BLaER1 treated with 17β-estradiol and CSF1 and Interleukin-3, amounts not matched to agents 10 nM and 100 nM (cell line): ENCODE measurements around the gene GSTCD.

Experiments
- H3K27ac ChIP-seq, 11 experiments: shearing (Covaris generic); formaldehyde crosslinking; 2 replicates each; pipeline ENCODE4 v1.8.1; 2022
- H3K27me3 ChIP-seq, 11 experiments: shearing (Covaris generic); formaldehyde crosslinking; 2 replicates each; pipeline ENCODE4 v1.8.1; 2022
- H3K36me3 ChIP-seq, 11 experiments: shearing (Covaris generic); formaldehyde crosslinking; 2 replicates each; pipeline ENCODE4 v1.8.1; 2022
- H3K4me1 ChIP-seq, 10 experiments: shearing (Covaris generic); formaldehyde crosslinking; 2 replicates each; pipeline ENCODE4 v1.8.1; 2022
- H3K4me2 ChIP-seq, 11 experiments: shearing (Covaris generic); formaldehyde crosslinking; 2 replicates each; pipeline ENCODE4 v1.8.1; 2022
- H3K4me3 ChIP-seq, 10 experiments: shearing (Covaris generic); formaldehyde crosslinking; 2 replicates each; pipeline ENCODE4 v1.8.1; 2022
- H3K9ac ChIP-seq, 11 experiments: shearing (Covaris generic); formaldehyde crosslinking; 2 replicates each; pipeline ENCODE4 v1.8.1; 2022
- H3K9me3 ChIP-seq, 11 experiments: shearing (Covaris generic); formaldehyde crosslinking; replicated peaks in 1 of 11; 2 replicates each; pipeline ENCODE4 v1.8.1; 2022
- H4K20me1 ChIP-seq, 11 experiments: shearing (Covaris generic); formaldehyde crosslinking; 2 replicates each; pipeline ENCODE4 v1.8.1; 2022
- Cebpa-rat ChIP-seq, 11 experiments: shearing (Covaris generic); IDR thresholded peaks; 2 replicates each; pipeline ENCODE4 v1.8.1; 2022

The GSTCD gene

DNA sequence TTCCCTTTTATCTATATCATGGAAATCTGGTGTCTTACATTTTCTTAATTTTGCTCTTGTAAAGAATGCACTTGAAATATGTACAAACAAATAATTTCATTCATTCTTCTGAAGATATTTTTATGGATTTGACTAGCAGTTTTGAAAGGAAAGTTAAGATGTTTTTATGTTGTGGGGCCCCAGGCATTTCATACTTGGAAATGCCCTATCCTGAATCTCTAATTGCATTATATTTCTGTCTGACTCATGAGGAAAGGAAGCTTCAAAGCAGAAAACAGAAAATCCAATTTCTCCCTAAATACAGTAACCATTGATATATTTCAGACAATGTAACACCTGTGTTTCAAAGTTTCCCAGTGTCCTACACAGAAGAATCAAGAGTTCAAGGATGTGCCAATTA is 113.5 kb downstream of the GSTCD start:
- Histone ChIP-seq H3K4me3 (no peak overlapping the region), H4K20me1 (no peaks in the 10 kb centered on the region), H3K36me3 (peaks cover 0 to 17% (median 5%) of the 10 kb centered on the region in 11 experiments; a peak in 11 of 22 replicates), H3K27me3 (no peaks in the 10 kb centered on the region), H3K4me2 (no peak overlapping the region), H3K4me1 (no peaks in the 10 kb centered on the region), H3K9ac (no peak overlapping the region), H3K9me3 (no peaks in the 10 kb centered on the region), H3K27ac (no peak overlapping the region)
- TF ChIP-seq Cebpa-rat (IDR thresholded peaks at IDR 0.05), result no peak

DNA sequence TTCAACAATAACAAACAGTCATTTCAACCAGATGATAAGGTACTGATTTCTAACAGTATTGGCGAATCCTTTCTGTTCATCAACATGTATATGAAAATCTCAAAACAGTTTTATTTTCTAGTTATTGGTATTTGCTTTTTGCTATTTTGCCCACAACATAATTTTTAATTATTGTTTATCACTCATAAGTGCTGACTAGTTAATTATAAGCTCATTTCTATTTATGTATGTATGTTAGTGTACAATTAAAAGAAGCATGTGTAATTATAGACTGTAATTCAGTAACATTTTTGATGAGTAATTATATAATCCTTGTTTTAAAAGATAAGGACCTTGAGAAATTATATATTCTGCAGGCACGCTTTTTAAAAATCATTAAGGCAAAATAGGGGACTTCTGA is 119.5 kb downstream of the GSTCD start:
- Histone ChIP-seq H3K4me3 (no peak overlapping the region), H3K27me3 (no peaks in the 10 kb centered on the region), H3K4me2 (no peak overlapping the region), H3K36me3 (peaks cover 0 to 24% (median 12%) of the 10 kb centered on the region in 11 experiments; a peak in 12 of 22 replicates), H3K9me3 (peaks cover 0 to 5% (median 0%) of the 10 kb centered on the region in 11 experiments; a peak in 2 of 22 replicates), H3K27ac (no peak overlapping the region), H4K20me1 (no peaks in the 10 kb centered on the region), H3K4me1 (no peaks in the 10 kb centered on the region), H3K9ac (no peak overlapping the region)
- no peak for TF ChIP-seq Cebpa-rat (IDR thresholded peaks at IDR 0.05)

DNA sequence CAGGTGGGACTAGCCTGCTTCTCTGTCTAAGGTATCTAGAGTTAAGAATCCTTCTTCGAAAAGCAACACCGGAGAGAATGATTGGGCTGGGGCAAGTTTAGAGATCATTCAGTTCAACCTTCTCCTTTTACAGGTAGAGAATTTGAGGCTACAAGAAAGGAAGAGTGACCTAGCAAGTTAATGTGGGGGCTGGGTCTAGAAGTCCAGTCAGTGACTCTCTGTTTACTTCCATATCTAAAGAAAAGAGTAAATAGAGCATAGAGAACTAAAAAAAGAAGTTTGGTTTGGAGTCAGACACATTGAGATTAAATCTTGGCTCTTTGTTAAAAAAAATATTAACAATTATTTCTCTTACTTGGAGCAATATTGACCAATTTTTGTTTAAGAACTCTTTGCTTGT is 122.6 kb downstream of the GSTCD start:
- Histone ChIP-seq H3K9ac (no peak overlapping the region), H3K4me1 (no peaks in the 10 kb centered on the region), H3K27me3 (no peaks in the 10 kb centered on the region), H3K27ac (no peak overlapping the region), H3K4me2 (no peak overlapping the region), H3K4me3 (no peak overlapping the region), H4K20me1 (no peaks in the 10 kb centered on the region), H3K36me3 (peaks cover 12 to 29% (median 18%) of the 10 kb centered on the region in 11 experiments), H3K9me3 (peaks cover 0 to 14% (median 10%) of the 10 kb centered on the region in 11 experiments; a peak in 12 of 22 replicates)
- TF ChIP-seq Cebpa-rat (IDR thresholded peaks at IDR 0.05), result no peak

DNA sequence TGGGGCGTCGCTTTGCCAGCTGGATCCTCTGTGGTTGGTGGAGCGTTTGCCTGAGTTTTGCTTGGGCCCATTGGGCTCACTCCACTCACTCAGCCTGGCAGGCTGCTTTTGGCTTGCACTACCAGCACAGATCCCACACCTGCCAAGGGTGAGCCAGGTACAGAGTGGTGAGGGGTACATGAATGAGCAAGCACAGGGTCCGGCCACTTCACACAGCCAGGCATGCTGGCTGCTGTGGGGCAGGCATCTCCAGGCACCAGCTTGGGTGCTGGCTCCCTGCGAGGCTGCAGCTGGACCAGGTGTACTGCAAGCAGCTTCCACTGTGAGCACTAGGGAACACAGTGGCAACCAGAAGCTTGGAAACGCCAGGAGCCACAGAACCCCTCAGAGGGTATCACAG is 126.6 kb downstream of the GSTCD start:
- H3K27me3 ChIP-seq, result no peaks in the 10 kb centered on the region
- no peak overlapping the region for H3K4me3 ChIP-seq
- H3K27ac ChIP-seq, result no peak overlapping the region
- H4K20me1 ChIP-seq, result no peaks in the 10 kb centered on the region
- no peak overlapping the region for H3K9ac ChIP-seq
- TF ChIP-seq Cebpa-rat (IDR thresholded peaks at IDR 0.05), result no peak
- H3K4me2 ChIP-seq, result no peak overlapping the region
- H3K9me3 ChIP-seq, result peaks cover 0 to 17% (median 14%) of the 10 kb centered on the region in 11 experiments; a peak in 12 of 22 replicates
- no peaks in the 10 kb centered on the region for H3K4me1 ChIP-seq
- H3K36me3 ChIP-seq, result peaks cover 14 to 41% (median 23%) of the 10 kb centered on the region in 11 experiments; a peak in 21 of 22 replicates

DNA sequence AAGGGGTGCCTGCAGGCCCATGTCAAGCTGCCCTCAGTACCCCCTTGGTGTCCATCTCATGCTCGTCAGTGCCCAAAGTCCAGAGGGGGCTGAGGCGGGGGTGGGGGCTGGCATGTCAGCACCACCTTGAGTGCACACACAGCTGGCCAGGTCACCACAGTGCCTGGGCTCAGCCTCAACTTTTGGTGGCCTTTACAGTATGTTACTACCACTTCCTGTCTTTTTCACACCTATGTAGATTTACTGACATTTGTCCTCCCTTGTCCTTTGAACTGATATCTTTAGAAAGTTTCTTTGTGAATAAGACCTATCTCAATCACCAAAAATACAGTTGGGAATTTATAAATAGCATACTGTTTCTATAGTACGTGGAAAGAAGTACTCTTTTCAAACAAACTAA is 128.0 kb downstream of the GSTCD start:
- H3K4me2 ChIP-seq, result no peak overlapping the region
- H3K27ac ChIP-seq, result no peak overlapping the region
- H3K27me3 ChIP-seq, result no peaks in the 10 kb centered on the region
- peaks cover 14 to 41% (median 24%) of the 10 kb centered on the region in 11 experiments; a peak in 21 of 22 replicates for H3K36me3 ChIP-seq
- H3K4me1 ChIP-seq, result no peaks in the 10 kb centered on the region
- no peak overlapping the region for H3K4me3 ChIP-seq
- H4K20me1 ChIP-seq, result no peaks in the 10 kb centered on the region
- H3K9ac ChIP-seq, result no peak overlapping the region
- H3K9me3 ChIP-seq, result peaks cover 0 to 17% (median 14%) of the 10 kb centered on the region in 11 experiments; a peak in 12 of 22 replicates
- TF ChIP-seq Cebpa-rat (IDR thresholded peaks at IDR 0.05), result no peak

DNA sequence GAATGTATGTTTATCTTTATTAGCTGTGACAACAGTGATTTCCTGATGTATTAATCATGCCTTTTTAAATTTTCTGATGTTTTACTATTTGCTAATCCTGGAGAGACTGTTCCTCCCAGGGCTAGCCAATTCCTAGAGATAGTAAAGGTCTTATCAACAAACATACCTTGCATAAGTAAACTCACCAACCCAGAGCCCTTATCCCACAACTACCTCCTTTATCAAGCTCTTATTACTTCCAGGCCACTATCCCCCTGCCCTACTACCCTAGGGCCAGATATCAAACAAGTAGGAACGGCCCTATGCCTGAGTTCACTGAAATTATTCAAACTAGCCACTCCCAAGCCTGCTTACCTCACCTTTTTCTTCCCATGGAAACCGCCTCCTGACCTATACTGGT is 128.5 kb downstream of the GSTCD start:
- Histone ChIP-seq H3K4me3 (no peak overlapping the region), H3K4me1 (no peaks in the 10 kb centered on the region), H3K36me3 (peaks cover 14 to 41% (median 24%) of the 10 kb centered on the region in 11 experiments; a peak in 21 of 22 replicates), H3K4me2 (no peak overlapping the region), H3K9me3 (peaks cover 0 to 17% (median 14%) of the 10 kb centered on the region in 11 experiments; a peak in 12 of 22 replicates), H3K27me3 (no peaks in the 10 kb centered on the region), H3K27ac (no peak overlapping the region), H4K20me1 (no peaks in the 10 kb centered on the region), H3K9ac (no peak overlapping the region)
- TF ChIP-seq Cebpa-rat (IDR thresholded peaks at IDR 0.05), result no peak

DNA sequence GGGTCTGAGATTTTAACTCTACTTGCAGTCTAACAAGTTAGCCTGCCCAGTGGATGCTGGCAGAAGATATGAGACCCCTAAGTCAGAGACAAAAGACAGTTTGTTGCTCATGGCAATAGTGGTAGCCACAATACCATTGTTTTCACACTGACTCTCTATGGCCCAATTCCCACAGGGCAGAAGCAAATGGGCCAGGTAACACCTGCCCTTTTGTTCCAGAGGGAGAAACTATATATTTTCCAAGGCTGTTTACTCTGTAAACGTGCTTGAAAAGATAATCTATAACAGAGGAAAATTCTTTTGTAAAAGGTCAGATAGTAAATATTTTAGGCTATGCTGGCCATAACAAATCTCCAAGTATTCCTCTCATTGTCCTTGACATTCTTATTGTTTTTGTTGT is 129.5 kb downstream of the GSTCD start:
- no peak overlapping the region for H3K9ac ChIP-seq
- no peak for TF ChIP-seq Cebpa-rat (IDR thresholded peaks at IDR 0.05)
- no peaks in the 10 kb centered on the region for H3K4me1 ChIP-seq
- H3K27me3 ChIP-seq, result no peaks in the 10 kb centered on the region
- peaks cover 20 to 47% (median 25%) of the 10 kb centered on the region in 11 experiments for H3K36me3 ChIP-seq
- H3K27ac ChIP-seq, result no peak overlapping the region
- H3K4me2 ChIP-seq, result no peak overlapping the region
- H3K4me3 ChIP-seq, result no peak overlapping the region
- H4K20me1 ChIP-seq, result no peaks in the 10 kb centered on the region
- peaks cover 0 to 17% (median 14%) of the 10 kb centered on the region in 11 experiments; a peak in 12 of 22 replicates for H3K9me3 ChIP-seq

DNA sequence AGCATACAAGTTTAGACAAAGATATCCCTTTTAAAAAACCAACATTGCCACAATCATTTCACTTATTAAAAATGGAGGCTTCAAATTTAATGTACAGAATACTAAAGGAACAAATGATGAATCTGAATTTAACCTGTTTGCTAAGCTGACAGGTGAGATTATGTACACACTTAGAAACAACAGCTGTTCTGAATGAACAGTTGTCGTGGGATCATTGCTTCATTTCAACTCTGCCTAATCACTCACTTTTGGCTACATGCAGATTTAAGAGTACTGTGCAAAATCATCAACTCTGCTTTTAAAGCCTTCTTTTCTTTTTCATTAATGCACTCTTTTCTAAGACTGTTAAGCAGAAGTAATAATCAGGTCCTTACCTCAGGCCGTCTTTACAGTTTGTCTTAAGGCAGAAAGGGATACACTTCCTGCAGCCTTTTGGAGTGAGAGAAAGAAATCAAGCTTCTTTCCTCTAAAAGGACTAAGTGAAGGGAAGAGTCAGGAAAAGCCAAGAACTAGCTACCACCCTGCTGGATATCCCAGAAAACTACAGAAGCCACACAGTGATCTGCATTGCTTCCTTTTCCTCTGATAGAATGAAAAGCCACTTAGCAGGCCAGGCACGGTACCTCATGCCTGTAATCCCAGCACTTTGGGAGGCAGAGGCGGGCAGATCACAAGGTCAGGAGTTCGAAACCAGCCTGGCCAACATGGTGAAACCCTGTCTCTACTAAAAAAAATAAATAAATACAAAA is 132.0 kb downstream of the GSTCD start:
- H3K9ac ChIP-seq, result no peak overlapping the region
- no peaks in the 10 kb centered on the region for H3K27me3 ChIP-seq
- peaks cover 0 to 10% (median 8%) of the 10 kb centered on the region in 11 experiments; a peak in 11 of 22 replicates for H3K9me3 ChIP-seq
- H3K4me1 ChIP-seq, result no peaks in the 10 kb centered on the region
- H3K4me2 ChIP-seq, result no peak overlapping the region
- TF ChIP-seq Cebpa-rat (IDR thresholded peaks at IDR 0.05), result no peak
- H3K4me3 ChIP-seq, result no peak overlapping the region
- peaks cover 16 to 43% (median 23%) of the 10 kb centered on the region in 11 experiments for H3K36me3 ChIP-seq
- H3K27ac ChIP-seq, result no peak overlapping the region
- no peaks in the 10 kb centered on the region for H4K20me1 ChIP-seq

DNA sequence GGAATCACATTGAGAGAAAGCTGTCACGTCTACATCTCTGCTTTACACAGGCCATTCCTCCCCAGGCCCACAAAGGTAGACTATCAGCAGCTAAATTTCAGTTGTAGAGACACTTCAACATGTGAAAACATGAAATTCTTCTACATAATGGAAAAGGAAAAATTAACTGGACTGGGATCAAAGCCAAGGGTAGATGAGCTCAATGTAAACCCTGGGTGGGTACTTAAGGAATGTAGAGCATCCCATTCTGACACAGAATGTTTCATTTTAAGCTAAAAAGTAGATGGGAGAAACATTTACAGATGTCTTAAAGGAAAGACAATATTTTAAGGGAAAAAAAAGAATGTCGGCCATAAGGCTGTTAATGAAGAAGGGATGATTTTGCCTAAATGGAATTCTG is 135.4 kb downstream of the GSTCD start:
- Histone ChIP-seq H3K36me3 (peaks cover 0 to 31% (median 13%) of the 10 kb centered on the region in 11 experiments; a peak in 13 of 22 replicates), H3K4me1 (no peaks in the 10 kb centered on the region), H4K20me1 (no peaks in the 10 kb centered on the region)

More for the DNA sequence above, 135.4 kb downstream of the GSTCD start:
- Histone ChIP-seq H3K4me2 (no peak overlapping the region), H3K9ac (no peak overlapping the region), H3K4me3 (no peak overlapping the region), H3K27ac (no peak overlapping the region), H3K9me3 (no peaks in the 10 kb centered on the region), H3K27me3 (no peaks in the 10 kb centered on the region)
- TF ChIP-seq Cebpa-rat (IDR thresholded peaks at IDR 0.05), result no peak
